Calu3 (cell line): ENCODE measurements around the gene WBP2. TPM values are rescaled to one million over a fixed set of nuclear protein-coding genes. Genes with fewer than 3 reads are reported as not detected.

ENCODE experiments used
- BruUV-seq: library from RNA; stranded (reverse); fragments of 400-500 nt; replicated peaks from 2 replicates; lab custom pipeline; 2021; lab: Mats Ljungman, UMichigan
- CTCF ChIA-PET: fragments of 300-600 bp; sonication (Branson Sonifier 250); formaldehyde crosslinking; loops from one replicate; lab custom pipeline; 2022; ENCODE audit warnings: antibody characterized with exemption; lab: Charles Lee
- DNase-seq: peaks from one replicate; pipeline ENCODE4 v3.0.0; 2022
- H3K27ac Mint-ChIP-seq: one replicate; pipeline ENCODE4 v1.8.0; 2022; ENCODE audit warnings: mixed read lengths; ENCODE audit not compliant: unreplicated experiment
- H3K27me3 Mint-ChIP-seq: one replicate; pipeline ENCODE4 v1.8.0; 2022; ENCODE audit warnings: mixed read lengths; ENCODE audit not compliant: unreplicated experiment
- H3K36me3 Mint-ChIP-seq: one replicate; pipeline ENCODE4 v1.8.0; 2022; ENCODE audit warnings: mild to moderate bottlenecking, moderate library complexity, mixed read lengths; ENCODE audit not compliant: insufficient read depth, unreplicated experiment
- H3K4me1 Mint-ChIP-seq: one replicate; pipeline ENCODE4 v1.8.0; 2022; ENCODE audit warnings: mild to moderate bottlenecking, low read depth, mixed read lengths; ENCODE audit not compliant: unreplicated experiment
- H3K4me3 Mint-ChIP-seq: one replicate; pipeline ENCODE4 v1.8.0; 2022; ENCODE audit warnings: mild to moderate bottlenecking, low read depth, moderate library complexity, mixed read lengths; ENCODE audit not compliant: unreplicated experiment
- H3K9me3 Mint-ChIP-seq: one replicate; pipeline ENCODE4 v1.8.0; 2022; ENCODE audit warnings: low read depth, mixed read lengths; ENCODE audit not compliant: unreplicated experiment
- intact Hi-C: fragments of 100-400 bp; cut with micrococcal nuclease; formaldehyde crosslinking; loops from one replicate; pipeline ENCODE4 v1.10.0; 2022; ENCODE audit not compliant: unreplicated experiment
- total RNA-seq: library from RNA; stranded (reverse); gene quantifications from 2 replicates; pipeline ENCODE4 v1.2.3, GENCODE V29; 2022
- TF ChIP-seq, protein P1 (sequence below): fragments of 200-600 bp; IDR thresholded peaks from one replicate; pipeline ENCODE4 v1.8.0; 2022; ENCODE audit warnings: antibody characterized with exemption; ENCODE audit not compliant: unreplicated experiment

WBP2 gene
- total RNA-seq, 1 experiment from 2014 or later, result 126 TPM

DNA sequence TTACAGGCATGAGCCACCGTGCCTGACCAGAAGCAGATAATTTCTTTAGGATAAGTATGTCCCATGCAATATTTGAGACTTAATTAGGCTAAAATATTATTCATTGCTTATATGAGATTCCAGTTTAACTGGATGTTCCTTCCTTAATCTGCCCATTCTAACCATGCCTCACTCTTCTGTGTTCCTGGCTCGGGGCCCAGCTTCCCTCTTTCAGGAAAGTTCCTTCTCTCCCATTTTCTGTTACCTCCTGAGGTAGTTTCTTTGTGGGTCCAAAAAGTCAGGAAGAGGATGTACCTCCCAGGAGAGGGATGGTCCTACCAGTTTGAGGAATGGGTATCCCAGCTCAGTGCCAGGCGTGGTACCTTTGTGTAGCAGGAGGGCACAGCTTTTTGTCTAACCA lies 47.3 kb downstream of the WBP2 start:
- Mint-ChIP-seq H3K27ac (no peak overlapping the region), H3K9me3 (no peaks in the 10 kb centered on the region), H3K4me1 (no peaks in the 10 kb centered on the region), H3K4me3 (no peak overlapping the region), H3K27me3 (no peaks in the 10 kb centered on the region), H3K36me3 (peaks cover 9% of the 10 kb centered on the region)
- intact Hi-C loops, result no loop called here
- DNase-seq, result no peak
- TF ChIP-seq, protein P1, sequence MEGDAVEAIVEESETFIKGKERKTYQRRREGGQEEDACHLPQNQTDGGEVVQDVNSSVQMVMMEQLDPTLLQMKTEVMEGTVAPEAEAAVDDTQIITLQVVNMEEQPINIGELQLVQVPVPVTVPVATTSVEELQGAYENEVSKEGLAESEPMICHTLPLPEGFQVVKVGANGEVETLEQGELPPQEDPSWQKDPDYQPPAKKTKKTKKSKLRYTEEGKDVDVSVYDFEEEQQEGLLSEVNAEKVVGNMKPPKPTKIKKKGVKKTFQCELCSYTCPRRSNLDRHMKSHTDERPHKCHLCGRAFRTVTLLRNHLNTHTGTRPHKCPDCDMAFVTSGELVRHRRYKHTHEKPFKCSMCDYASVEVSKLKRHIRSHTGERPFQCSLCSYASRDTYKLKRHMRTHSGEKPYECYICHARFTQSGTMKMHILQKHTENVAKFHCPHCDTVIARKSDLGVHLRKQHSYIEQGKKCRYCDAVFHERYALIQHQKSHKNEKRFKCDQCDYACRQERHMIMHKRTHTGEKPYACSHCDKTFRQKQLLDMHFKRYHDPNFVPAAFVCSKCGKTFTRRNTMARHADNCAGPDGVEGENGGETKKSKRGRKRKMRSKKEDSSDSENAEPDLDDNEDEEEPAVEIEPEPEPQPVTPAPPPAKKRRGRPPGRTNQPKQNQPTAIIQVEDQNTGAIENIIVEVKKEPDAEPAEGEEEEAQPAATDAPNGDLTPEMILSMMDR, result no peak
- BruUV-seq, result no TSS peak
- CTCF ChIA-PET, result no interaction called here

GRCh38 chr17:75806822-75807500 lies 48.2 kb downstream of the WBP2 start:
- no peaks in the 10 kb centered on the region for H3K27me3 Mint-ChIP-seq
- no peak for DNase-seq
- H3K9me3 Mint-ChIP-seq, result no peaks in the 10 kb centered on the region
- no peaks in the 10 kb centered on the region for H3K4me1 Mint-ChIP-seq
- no peak overlapping the region for H3K27ac Mint-ChIP-seq
- H3K4me3 Mint-ChIP-seq, result no peak overlapping the region
- H3K36me3 Mint-ChIP-seq, result peaks cover 5% of the 10 kb centered on the region
- intact Hi-C loops, result no loop called here
- TF ChIP-seq, protein P1, result no peak
- no TSS peak for BruUV-seq
- CTCF ChIA-PET, result no interaction called here

- no peak overlapping the region for H3K4me3 Mint-ChIP-seq
- H3K9me3 Mint-ChIP-seq, result no peaks in the 10 kb centered on the region
- no peak overlapping the region for H3K27ac Mint-ChIP-seq
- CTCF ChIA-PET, result interaction anchor here (0.9 to 1.4 kb wide), 2 partner anchors 21 to 24 kb away, joined by 3 read pairs; a partner anchor contains a TSS
- DNase-seq, result no peak
- TF ChIP-seq, protein P1, result no peak
- no TSS peak for BruUV-seq
- intact Hi-C loops, result no loop called here
- peaks cover 14% of the 10 kb centered on the region for H3K36me3 Mint-ChIP-seq
- H3K4me1 Mint-ChIP-seq, result no peaks in the 10 kb centered on the region
- H3K27me3 Mint-ChIP-seq, result no peaks in the 10 kb centered on the region
Measured at GRCh38 chr17:75803883-75804282, 51.3 kb downstream of the WBP2 start.

- Mint-ChIP-seq H3K4me3 (no peak overlapping the region), H3K9me3 (no peaks in the 10 kb centered on the region), H3K4me1 (no peaks in the 10 kb centered on the region), H3K27ac (no peak overlapping the region), H3K27me3 (no peaks in the 10 kb centered on the region), H3K36me3 (peaks cover 10% of the 10 kb centered on the region)
- CTCF ChIA-PET, result no interaction called here
- TF ChIP-seq, protein P1, result no peak
- BruUV-seq, result no TSS peak
- DNase-seq, result no peak
- intact Hi-C loops, result no loop called here
Measured at GRCh38 chr17:75799402-75799801, 55.7 kb downstream of the WBP2 start.
